Lung (tissue), 12 donors: ENCODE measurements around the gene ZBTB46. TPM values are rescaled to one million over a fixed set of nuclear protein-coding genes. Genes with fewer than 3 reads are reported as not detected.

Experiments used
- ATAC-seq: fragments of 200-7000 bp; cut with Tn5 transposase; one replicate; pipeline ENCODE4 v1.9.1; 2020; ENCODE audit warnings: moderate number of reproducible peaks; ENCODE audit not compliant: insufficient read depth, low FRiP score
- DNase-seq, 3 donors: peaks; one replicate each; pipeline ENCODE4 v3.0.0-alpha.2; 2013 to 2017
- H3K27ac ChIP-seq, 2 donors: one replicate each; pipeline ENCODE4 v1.5.1; 2013; ENCODE audit warnings: mild to moderate bottlenecking in 2 of 2, moderate library complexity in 2 of 2, control low read depth in 1 of 2, inconsistent platforms in 1 of 2, low read depth in 1 of 2, low read length in 1 of 2
- H3K27me3 ChIP-seq, 3 donors: one replicate each; pipeline ENCODE4 v1.5.1; 2013; ENCODE audit warnings: low read length in 2 of 3; ENCODE audit not compliant: control insufficient read depth in 3 of 3, insufficient read depth in 3 of 3
- H3K36me3 ChIP-seq, 4 donors: one replicate each; pipeline ENCODE4 v1.5.1; 2013; ENCODE audit warnings: low read length in 4 of 4, mild to moderate bottlenecking in 1 of 4, moderate library complexity in 1 of 4; ENCODE audit not compliant: control insufficient read depth in 4 of 4, insufficient read depth in 4 of 4
- H3K4me1 ChIP-seq, 5 donors: one replicate each; pipeline ENCODE4 v1.5.1; 2013; ENCODE audit warnings: low read length in 5 of 5, mild to moderate bottlenecking in 2 of 5, moderate library complexity in 1 of 5; ENCODE audit not compliant: control insufficient read depth in 5 of 5, insufficient read depth in 5 of 5
- H3K4me3 ChIP-seq: one replicate; pipeline ENCODE4 v1.5.1; 2013; ENCODE audit warnings: mild to moderate bottlenecking, control low read depth, moderate library complexity
- H3K9ac ChIP-seq, 2 donors: one replicate each; pipeline ENCODE4 v1.5.1; 2013; ENCODE audit warnings: low read length in 2 of 2, control low read depth in 1 of 2; ENCODE audit not compliant: insufficient read depth in 1 of 2
- H3K9me3 ChIP-seq, 4 donors: one replicate each; pipeline ENCODE4 v1.5.1; 2013; ENCODE audit warnings: low read length in 3 of 4, mild to moderate bottlenecking in 1 of 4, moderate library complexity in 1 of 4; ENCODE audit not compliant: control insufficient read depth in 4 of 4, insufficient read depth in 3 of 4
- CTCF ChIP-seq: IDR thresholded peaks from 2 replicates; pipeline ENCODE4 v1.5.1; 2012; ENCODE audit warnings: mild to moderate bottlenecking; ENCODE audit errors: control extremely low read depth, extremely low read depth
- WGBS, 2 donors: extraction: QIAGEN DNeasy Blood & Tissue Kit; methylation state at CpG; one replicate each; pipeline ENCODE4 v1.1.7; 2013; 5-methylcytosine and 5-hydroxymethylcytosine counted together
- polyA plus RNA-seq, 2 donors: library from polyadenylated mRNA; stranded (reverse); fragments of 200-250 nt; gene quantifications; one replicate each; pipeline ENCODE4 v1.2.1, GENCODE V29; 2013
- total RNA-seq, 2 donors: library from RNA; depleted of rRNA in 1 of 2; stranded (reverse); fragments of >200 nt in 1 of 2; gene quantifications; one replicate each; pipeline ENCODE4 v1.2.1, GENCODE V29; 2014 to 2021
- donor health status: control.
- donor health status: control.
- donor health status: Bipolar disorder and iron deficiency.
- donor health status: healthy.
- donor health status: DM: yes; HTN: yes; CAD: no.

ZBTB46 gene
- total and polyA plus RNA-seq, 4 donors = 3.4 to 15.3 (median 7.6) TPM

DNA sequence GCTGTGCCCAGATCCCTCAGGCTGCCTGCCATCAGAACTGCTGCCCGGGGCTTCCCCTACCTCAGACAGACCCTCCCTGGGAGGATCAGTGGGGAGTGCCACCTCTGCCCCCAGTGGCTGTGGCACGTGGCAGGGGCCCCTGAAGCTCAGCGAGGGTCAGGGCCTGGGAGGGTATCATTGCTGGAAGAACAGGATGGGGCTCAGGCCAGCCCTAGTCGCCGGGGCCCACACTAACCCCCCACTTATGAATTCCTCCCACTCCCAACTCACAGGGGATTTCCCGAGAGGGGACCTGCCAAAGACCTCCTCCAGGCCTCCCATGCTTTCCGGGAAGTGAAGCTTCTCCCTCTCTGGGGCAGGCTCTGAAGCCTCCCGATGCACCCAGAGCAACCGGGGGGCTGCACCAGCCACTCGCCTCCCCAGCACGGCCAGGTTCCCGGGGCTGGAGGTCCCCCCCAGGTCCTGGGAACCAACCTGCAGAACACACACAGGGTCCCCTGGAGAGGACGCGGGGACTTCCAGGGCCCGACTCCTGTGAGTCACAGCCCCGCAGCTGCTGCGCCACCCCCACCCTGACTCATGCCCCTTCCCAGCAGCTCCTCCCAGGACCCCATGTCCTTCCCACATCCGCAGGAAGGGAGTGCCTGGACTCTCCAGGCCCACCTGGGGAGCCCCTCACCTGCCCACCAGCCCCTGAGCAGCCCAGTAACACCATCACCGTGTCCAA lies 132.2 kb downstream of the ZBTB46 start:
- Histone ChIP-seq H3K36me3 (peaks cover 0 to 34% (median 4%) of the 10 kb centered on the region in 4 donors), H3K4me3 (no peak overlapping the region), H3K27me3 (no peaks in the 10 kb centered on the region), H3K4me1 (peaks cover 0 to 23% (median 0%) of the 10 kb centered on the region in 5 donors), H3K27ac (peak overlapping the region; percentile 78 to 86), H3K9me3 (no peaks in the 10 kb centered on the region), H3K9ac (no peak overlapping the region)
- whole genome bisulfite sequencing, 2 donors = 47 to 80% methylated on average over 19 of the region's 19 CpGs
- no peak for DNase-seq
- TF ChIP-seq CTCF = no peak
- peak; percentile 56 for ATAC-seq

- H3K9ac ChIP-seq = no peak overlapping the region
- 84 to 89% methylated on average over 39 to 40 of the region's 40 CpGs for WGBS, 2 donors
- H3K36me3 ChIP-seq = peaks cover 0 to 30% (median 5%) of the 10 kb centered on the region in 4 donors
- TF ChIP-seq CTCF = no peak
- H3K9me3 ChIP-seq = no peaks in the 10 kb centered on the region
- no peak for DNase-seq
- no peak for ATAC-seq
- H3K27ac ChIP-seq = peak overlapping the region in 1 of 2 donors; percentile 77
- H3K27me3 ChIP-seq = no peaks in the 10 kb centered on the region
- peak overlapping the region; percentile 58 for H3K4me3 ChIP-seq
- H3K4me1 ChIP-seq = peaks cover 0 to 23% (median 0%) of the 10 kb centered on the region in 5 donors
Observed at GRCh38 chr20:63697868-63698545, 133.1 kb downstream of the ZBTB46 start.

GRCh38 chr20:63697357-63697867 lies 133.7 kb downstream of the ZBTB46 start:
- DNase-seq (no peak), ATAC-seq (no peak)
- Histone ChIP-seq H3K4me3 (peak overlapping the region; percentile 58), H3K4me1 (peaks cover 0 to 23% (median 0%) of the 10 kb centered on the region in 5 donors), H3K9me3 (no peaks in the 10 kb centered on the region), H3K27me3 (no peaks in the 10 kb centered on the region), H3K27ac (peak overlapping the region in 1 of 2 donors; percentile 77), H3K9ac (no peak overlapping the region), H3K36me3 (peaks cover 0 to 30% (median 5%) of the 10 kb centered on the region in 4 donors)
- WGBS, 2 donors = 50 to 58% methylated on average over 7 of the region's 7 CpGs
- no peak for TF ChIP-seq CTCF
